RWPE2 (cell line): ENCODE measurements around the gene WWOX.

Source experiments
- ATAC-seq: fragments of 200-7000 bp; cut with Tn5 transposase; 3 replicates; pipeline ENCODE4 v1.9.1; 2021; ENCODE audit warnings: low read depth
- DNase-seq: peaks from one replicate; pipeline ENCODE4 v3.0.0-alpha.2; 2020; ENCODE audit warnings: low spot score
- H3K27ac ChIP-seq: fragments of 450-650 bp; 2 replicates; pipeline ENCODE4 v1.5.1; 2017; ENCODE audit warnings: mild to moderate bottlenecking; ENCODE audit not compliant: poor library complexity, severe bottlenecking
- H3K27me3 ChIP-seq: fragments of 250-450 bp; sonication (Bioruptor Pico); 2 replicates; pipeline ENCODE4 v1.5.1; 2021; ENCODE audit warnings: mild to moderate bottlenecking, moderate library complexity; ENCODE audit not compliant: insufficient read depth, poor library complexity, severe bottlenecking
- H3K36me3 ChIP-seq: fragments of 250-450 bp; sonication (Bioruptor Pico); 2 replicates; pipeline ENCODE4 v1.5.1; 2020; ENCODE audit warnings: low read depth, mild to moderate bottlenecking, moderate library complexity
- H3K4me1 ChIP-seq: fragments of 250-450 bp; sonication (Bioruptor Pico); 2 replicates; pipeline ENCODE4 v1.5.1; 2021; ENCODE audit warnings: mild to moderate bottlenecking, moderate library complexity; ENCODE audit not compliant: insufficient read depth, poor library complexity, severe bottlenecking
- H3K4me3 ChIP-seq: fragments of 250-450 bp; sonication (Bioruptor Pico); 2 replicates; pipeline ENCODE4 v1.5.1; 2021; ENCODE audit warnings: mild to moderate bottlenecking, moderate library complexity; ENCODE audit not compliant: severe bottlenecking
- H3K9me3 ChIP-seq: fragments of 250-450 bp; sonication (Bioruptor Pico); 2 replicates; pipeline ENCODE4 v1.5.1; 2021; ENCODE audit warnings: mild to moderate bottlenecking, moderate library complexity; ENCODE audit not compliant: severe bottlenecking
- TF ChIP-seq, protein P1 (sequence below): fragments of 450-650 bp; IDR thresholded peaks from one replicate; pipeline ENCODE4 v1.5.1; 2017; ENCODE audit warnings: mild to moderate bottlenecking, moderate library complexity; ENCODE audit not compliant: poor library complexity, severe bottlenecking

The WWOX gene

DNA sequence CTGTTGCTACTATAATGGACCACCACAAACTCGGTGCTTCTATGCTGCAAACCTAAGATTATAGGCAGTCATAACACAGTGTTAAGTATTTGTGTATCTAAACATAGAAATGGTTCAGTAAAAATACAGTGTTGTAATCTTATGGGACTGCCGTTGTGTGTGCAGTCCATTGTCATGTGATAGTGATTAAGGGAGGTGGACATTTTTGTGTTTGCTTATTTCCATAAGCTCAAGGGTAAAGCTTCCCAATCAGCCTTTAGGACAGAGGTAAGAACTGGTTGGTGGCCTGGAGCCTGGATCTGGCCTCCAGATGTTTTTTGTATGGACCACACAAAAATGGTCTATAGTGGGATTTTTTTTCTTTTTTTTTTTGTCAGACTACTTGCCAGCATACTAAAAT, 29.9 kb downstream of the WWOX start:
- Histone ChIP-seq H3K4me1 (no peaks in the 10 kb centered on the region), H3K9me3 (no peaks in the 10 kb centered on the region), H3K27me3 (no peaks in the 10 kb centered on the region), H3K36me3 (no peaks in the 10 kb centered on the region), H3K4me3 (no peak overlapping the region), H3K27ac (no peak overlapping the region)
- no peak for DNase-seq
- TF ChIP-seq, protein P1, sequence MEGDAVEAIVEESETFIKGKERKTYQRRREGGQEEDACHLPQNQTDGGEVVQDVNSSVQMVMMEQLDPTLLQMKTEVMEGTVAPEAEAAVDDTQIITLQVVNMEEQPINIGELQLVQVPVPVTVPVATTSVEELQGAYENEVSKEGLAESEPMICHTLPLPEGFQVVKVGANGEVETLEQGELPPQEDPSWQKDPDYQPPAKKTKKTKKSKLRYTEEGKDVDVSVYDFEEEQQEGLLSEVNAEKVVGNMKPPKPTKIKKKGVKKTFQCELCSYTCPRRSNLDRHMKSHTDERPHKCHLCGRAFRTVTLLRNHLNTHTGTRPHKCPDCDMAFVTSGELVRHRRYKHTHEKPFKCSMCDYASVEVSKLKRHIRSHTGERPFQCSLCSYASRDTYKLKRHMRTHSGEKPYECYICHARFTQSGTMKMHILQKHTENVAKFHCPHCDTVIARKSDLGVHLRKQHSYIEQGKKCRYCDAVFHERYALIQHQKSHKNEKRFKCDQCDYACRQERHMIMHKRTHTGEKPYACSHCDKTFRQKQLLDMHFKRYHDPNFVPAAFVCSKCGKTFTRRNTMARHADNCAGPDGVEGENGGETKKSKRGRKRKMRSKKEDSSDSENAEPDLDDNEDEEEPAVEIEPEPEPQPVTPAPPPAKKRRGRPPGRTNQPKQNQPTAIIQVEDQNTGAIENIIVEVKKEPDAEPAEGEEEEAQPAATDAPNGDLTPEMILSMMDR = no peak
- ATAC-seq = no peak

DNA sequence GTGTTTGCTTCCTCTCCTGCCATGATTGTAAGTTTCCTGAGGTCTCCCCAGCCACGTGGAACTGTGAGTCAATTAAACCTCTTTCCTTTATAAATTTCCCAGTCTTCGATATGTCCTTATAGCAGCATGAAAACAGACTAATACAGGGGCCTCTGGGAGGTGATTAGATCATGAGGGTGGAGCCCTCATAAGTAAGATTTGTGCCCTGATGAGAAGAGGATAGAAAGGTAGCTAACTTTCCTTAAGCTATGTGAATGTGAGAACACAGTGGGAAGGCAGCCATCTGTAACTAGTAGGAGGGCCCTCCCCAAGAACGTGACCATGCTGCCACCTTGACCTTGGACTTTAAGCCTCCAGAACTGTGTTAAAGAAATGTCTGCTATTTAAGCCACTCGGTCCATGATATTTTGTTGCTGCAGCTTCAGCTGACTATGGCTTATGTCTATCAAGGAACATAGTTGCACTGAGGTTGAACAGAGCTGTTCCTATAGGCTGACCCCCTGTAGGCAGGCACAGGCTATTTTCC, 30.7 kb downstream of the WWOX start:
- ATAC-seq (no peak), DNase-seq (no peak)
- Histone ChIP-seq H3K27ac (no peak overlapping the region), H3K27me3 (no peaks in the 10 kb centered on the region), H3K36me3 (no peaks in the 10 kb centered on the region), H3K9me3 (no peaks in the 10 kb centered on the region), H3K4me3 (no peak overlapping the region), H3K4me1 (no peaks in the 10 kb centered on the region)
- TF ChIP-seq, protein P1 = no peak

DNA sequence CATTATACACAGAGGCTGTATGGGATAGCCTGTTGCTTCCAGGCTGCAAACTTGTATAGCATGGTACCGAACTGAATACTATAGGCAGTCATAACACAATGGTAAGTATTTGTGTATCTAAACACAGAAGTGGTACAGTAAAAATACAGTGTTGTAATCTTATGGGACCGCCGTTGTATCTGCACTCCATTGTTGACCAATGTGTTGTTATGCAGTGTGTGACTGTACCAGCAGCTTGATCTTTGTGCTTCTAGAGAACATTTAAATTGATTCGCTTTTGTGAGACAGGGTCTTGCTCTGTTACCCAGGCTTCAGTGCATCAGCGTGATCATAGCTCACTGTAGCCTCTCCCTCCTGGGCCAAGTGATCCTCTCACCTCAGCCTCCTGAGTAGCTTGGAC, 31.5 kb downstream of the WWOX start:
- TF ChIP-seq, protein P1 = no peak
- Histone ChIP-seq H3K27ac (no peak overlapping the region), H3K4me3 (no peak overlapping the region), H3K27me3 (no peaks in the 10 kb centered on the region), H3K9me3 (no peaks in the 10 kb centered on the region), H3K36me3 (no peaks in the 10 kb centered on the region), H3K4me1 (no peaks in the 10 kb centered on the region)
- DNase-seq (no peak), ATAC-seq (no peak)

- Histone ChIP-seq H3K27me3 (no peaks in the 10 kb centered on the region), H3K4me1 (no peaks in the 10 kb centered on the region), H3K9me3 (no peaks in the 10 kb centered on the region), H3K27ac (no peak overlapping the region), H3K4me3 (no peak overlapping the region), H3K36me3 (no peaks in the 10 kb centered on the region)
- TF ChIP-seq, protein P1 = no peak
- ATAC-seq (no peak), DNase-seq (no peak)
These were observed 34.5 kb downstream of the WWOX start for GRCh38 chr16:78133919-78134318.

DNA sequence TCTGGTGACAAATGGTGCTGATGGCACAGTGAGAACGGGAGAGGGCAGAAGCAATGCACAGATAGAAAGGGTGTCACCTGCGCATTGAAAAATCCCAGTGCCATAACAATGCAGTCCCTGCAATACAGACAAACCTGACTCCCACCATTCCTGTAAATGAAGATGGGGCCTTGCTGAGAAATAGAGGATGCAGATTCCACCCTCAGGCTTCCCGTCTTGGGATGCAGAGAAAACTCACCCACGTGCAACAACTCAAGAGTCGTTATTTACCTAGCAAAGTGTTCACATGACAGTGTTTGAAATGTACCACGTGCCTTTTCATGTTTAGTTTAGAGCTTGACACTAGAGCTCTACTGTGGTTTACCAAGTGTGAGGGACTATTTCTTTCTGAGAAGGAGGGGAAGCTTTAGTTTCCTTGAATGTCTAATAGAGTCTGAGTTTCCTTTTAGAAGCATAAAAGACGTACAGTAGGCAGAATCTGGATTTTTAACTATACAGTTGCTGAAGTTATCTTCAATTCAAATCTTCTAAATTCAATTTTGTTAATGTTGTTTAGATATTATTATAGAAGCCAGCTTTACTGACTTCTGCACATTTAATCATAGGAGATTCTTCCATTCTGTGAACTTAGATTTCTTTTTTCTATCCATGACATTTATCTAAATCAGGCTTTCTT, 35.6 kb downstream of the WWOX start:
- H3K9me3 ChIP-seq = no peaks in the 10 kb centered on the region
- H3K36me3 ChIP-seq = no peaks in the 10 kb centered on the region
- H3K27ac ChIP-seq = no peak overlapping the region
- no peaks in the 10 kb centered on the region for H3K27me3 ChIP-seq
- ATAC-seq (no peak), DNase-seq (no peak)
- TF ChIP-seq, protein P1 = no peak
- H3K4me3 ChIP-seq = no peak overlapping the region
- H3K4me1 ChIP-seq = no peaks in the 10 kb centered on the region
